Inflammatory macrophage treated with lipopolysaccharide for 4 hours (primary cell): Measurements from ENCODE around the gene SCUBE1.

ENCODE experiments used
- DNase-seq: peaks from one replicate; pipeline ENCODE4 v3.0.0-alpha.2; 2020

Gene SCUBE1

GRCh38 chr22:43187171-43188099 is 155.7 kb downstream of the SCUBE1 start:
- peak; percentile 94 for DNase-seq

- DNase-seq = peak; percentile 60
These were observed 156.7 kb downstream of the SCUBE1 start, which contains the start of gene TTLL12 for GRCh38 chr22:43186272-43187170. Gene TTLL12 (minus strand): TSS chr22:43187134. CDS start chr22:43187069, 65 bp downstream.

- no peak for DNase-seq
These were observed 157.3 kb downstream of the SCUBE1 start for GRCh38 chr22:43185860-43186261.

- DNase-seq = peak; percentile 62
These were observed 159.5 kb downstream of the SCUBE1 start for GRCh38 chr22:43183496-43184277.

GRCh38 chr22:43182726-43183125 is 160.4 kb downstream of the SCUBE1 start:
- no peak for DNase-seq

GRCh38 chr22:43182118-43182517 is 161.1 kb downstream of the SCUBE1 start:
- no peak for DNase-seq

GRCh38 chr22:43181321-43182076 is 161.7 kb downstream of the SCUBE1 start:
- no peak for DNase-seq

- no peak for DNase-seq
These were observed 162.5 kb downstream of the SCUBE1 start for GRCh38 chr22:43180670-43181069.

- DNase-seq = no peak
These were observed 163.3 kb downstream of the SCUBE1 start for GRCh38 chr22:43179911-43180195.

- no peak for DNase-seq
These were observed 163.8 kb downstream of the SCUBE1 start for GRCh38 chr22:43179146-43179910.

- DNase-seq = no peak
These were observed 165.7 kb downstream of the SCUBE1 start for GRCh38 chr22:43177479-43177878.

GRCh38 chr22:43176090-43176489 is 167.1 kb downstream of the SCUBE1 start:
- no peak for DNase-seq

GRCh38 chr22:43174941-43175531 is 168.1 kb downstream of the SCUBE1 start:
- no peak for DNase-seq

GRCh38 chr22:43173976-43174720 is 169.0 kb downstream of the SCUBE1 start:
- no peak for DNase-seq

GRCh38 chr22:43173566-43173965 is 169.6 kb downstream of the SCUBE1 start:
- DNase-seq = no peak

- DNase-seq = no peak
These were observed 171.0 kb downstream of the SCUBE1 start for GRCh38 chr22:43172191-43172590.

GRCh38 chr22:43171607-43172006 is 171.6 kb downstream of the SCUBE1 start:
- no peak for DNase-seq

- DNase-seq = no peak
These were observed 172.1 kb downstream of the SCUBE1 start for GRCh38 chr22:43171019-43171491.

- DNase-seq = no peak
These were observed 173.1 kb downstream of the SCUBE1 start for GRCh38 chr22:43170131-43170480.
